Sigmoid colon (tissue), 7 donors: ENCODE results near the gene CHCHD4. TPM values are rescaled to one million over a fixed set of nuclear protein-coding genes. Genes with fewer than 3 reads are reported as not detected.

Experiments used
- DNase-seq: peaks from one replicate; pipeline ENCODE4 v3.0.0-alpha.2; 2019
- H3K27ac ChIP-seq, 4 donors: fragments of 200-600 bp; sonication (generic); one replicate each; pipeline ENCODE4 v1.5.1; 2016 to 2019; ENCODE audit warnings: mild to moderate bottlenecking in 1 of 4
- H3K27me3 ChIP-seq, 3 donors: fragments of 200-600 bp; sonication (generic); one replicate each; pipeline ENCODE4 v1.5.1; 2019; ENCODE audit warnings: mild to moderate bottlenecking in 1 of 3
- H3K36me3 ChIP-seq, 4 donors: fragments of 200-600 bp; sonication (generic); one replicate each; pipeline ENCODE4 v1.5.1; 2016 to 2019
- H3K4me1 ChIP-seq, 4 donors: fragments of 200-600 bp; sonication (generic); one replicate each; pipeline ENCODE4 v1.5.1; 2017 to 2019
- H3K4me3 ChIP-seq, 4 donors: fragments of 200-600 bp; sonication (generic); one replicate each; pipeline ENCODE4 v1.5.1; 2017 to 2019; ENCODE audit warnings: mild to moderate bottlenecking in 2 of 4, moderate library complexity in 1 of 4
- H3K9me3 ChIP-seq, 4 donors: fragments of 200-600 bp in 3 of 4; sonication (generic) in 3 of 4; one replicate each; pipeline versions ENCODE4 v1.5.1 to v1.6.1; 2013 to 2019
- EP300 ChIP-seq, 4 donors: sonication (generic); formaldehyde crosslinking; IDR thresholded peaks; one replicate each; pipeline ENCODE4 v1.6.1; 2017; ENCODE audit warnings: antibody characterized with exemption in 4 of 4
- POLR2A ChIP-seq, 2 donors: fragments of 450-650 bp; IDR thresholded peaks; one replicate each; pipeline ENCODE4 v1.6.1; 2016; ENCODE audit warnings: antibody characterized with exemption in 2 of 2, mild to moderate bottlenecking in 2 of 2, moderate library complexity in 2 of 2
- POLR2AphosphoS5 ChIP-seq, 4 donors: sonication (generic); formaldehyde crosslinking; IDR thresholded peaks; one replicate each; pipeline ENCODE4 v1.6.1; 2017; ENCODE audit warnings: antibody characterized with exemption in 4 of 4
- WGBS, 2 donors: extraction: QIAGEN DNeasy Blood & Tissue Kit; methylation state at CpG; one replicate each; pipeline ENCODE4 v1.1.7; 2013; 5-methylcytosine and 5-hydroxymethylcytosine counted together
- intact Hi-C: fragments of 100-400 bp; cut with DNase I; formaldehyde crosslinking; loops from one replicate; pipeline ENCODE4 v1.15.1; 2023
- polyA plus RNA-seq, 3 donors: library from polyadenylated mRNA; stranded (reverse); fragments of 200-250 nt; gene quantifications; one replicate each; pipeline ENCODE4 v1.2.3, GENCODE V29; 2013
- total RNA-seq, 4 donors: library from RNA; depleted of rRNA; stranded (reverse); fragments of >200 nt; gene quantifications; one replicate each; pipeline ENCODE4 v1.1.0, GENCODE V29; 2016
- TF ChIP-seq, protein P1 (sequence below), 4 experiments: fragments of 450-650 bp in 3 of 4; fragments of 200-600 bp in 1 of 4; IDR thresholded peaks; one replicate each; pipeline ENCODE4 v1.5.1; 2016 to 2019; ENCODE audit warnings: antibody characterized with exemption in 4 of 4, mild to moderate bottlenecking in 3 of 4, moderate library complexity in 2 of 4
- donor health status: healthy with polysubstance abuse.
- donor health status: Bipolar disorder and iron deficiency.
- donor health status: healthy.

Gene CHCHD4
- total and polyA plus RNA-seq, 7 donors, result 13.0 to 33.8 (median 20.9) TPM

DNA sequence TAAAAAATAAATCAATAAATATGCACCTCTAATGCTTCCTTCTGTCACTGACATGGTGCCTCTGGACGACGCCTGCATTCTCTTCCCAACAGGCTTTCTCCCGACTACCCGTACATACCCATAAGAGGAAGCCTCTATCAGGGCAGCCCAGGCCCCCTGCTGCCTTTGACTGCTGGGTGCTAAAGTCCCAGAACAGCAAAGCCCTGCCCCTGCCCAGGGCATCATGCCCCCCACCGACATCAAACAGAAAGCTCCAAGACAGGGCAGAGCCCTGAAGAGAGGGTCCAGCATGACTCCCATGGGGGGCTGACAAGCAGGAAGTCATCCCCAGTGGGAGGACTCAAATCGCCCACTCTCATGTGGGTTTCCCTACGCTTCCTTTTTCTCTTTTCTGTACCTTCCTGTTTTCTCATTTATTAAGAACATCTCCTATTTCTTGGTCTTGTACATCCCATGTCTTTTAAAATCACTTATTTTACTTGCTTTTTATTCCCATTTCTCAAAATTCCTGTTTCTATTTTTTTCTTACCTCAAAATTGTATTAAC is 30.3 kb upstream of the CHCHD4 start:
- no peaks in the 10 kb centered on the region for H3K4me1 ChIP-seq
- H3K36me3 ChIP-seq, result peaks cover 16 to 96% (median 45%) of the 10 kb centered on the region in 4 donors
- no peak overlapping the region for H3K4me3 ChIP-seq
- TF ChIP-seq EP300 (IDR thresholded peaks at IDR 0.05) (no peak), POLR2AphosphoS5 (IDR thresholded peaks at IDR 0.05) (no peak), POLR2A (IDR thresholded peaks at IDR 0.05) (no peak)
- TF ChIP-seq, protein P1, sequence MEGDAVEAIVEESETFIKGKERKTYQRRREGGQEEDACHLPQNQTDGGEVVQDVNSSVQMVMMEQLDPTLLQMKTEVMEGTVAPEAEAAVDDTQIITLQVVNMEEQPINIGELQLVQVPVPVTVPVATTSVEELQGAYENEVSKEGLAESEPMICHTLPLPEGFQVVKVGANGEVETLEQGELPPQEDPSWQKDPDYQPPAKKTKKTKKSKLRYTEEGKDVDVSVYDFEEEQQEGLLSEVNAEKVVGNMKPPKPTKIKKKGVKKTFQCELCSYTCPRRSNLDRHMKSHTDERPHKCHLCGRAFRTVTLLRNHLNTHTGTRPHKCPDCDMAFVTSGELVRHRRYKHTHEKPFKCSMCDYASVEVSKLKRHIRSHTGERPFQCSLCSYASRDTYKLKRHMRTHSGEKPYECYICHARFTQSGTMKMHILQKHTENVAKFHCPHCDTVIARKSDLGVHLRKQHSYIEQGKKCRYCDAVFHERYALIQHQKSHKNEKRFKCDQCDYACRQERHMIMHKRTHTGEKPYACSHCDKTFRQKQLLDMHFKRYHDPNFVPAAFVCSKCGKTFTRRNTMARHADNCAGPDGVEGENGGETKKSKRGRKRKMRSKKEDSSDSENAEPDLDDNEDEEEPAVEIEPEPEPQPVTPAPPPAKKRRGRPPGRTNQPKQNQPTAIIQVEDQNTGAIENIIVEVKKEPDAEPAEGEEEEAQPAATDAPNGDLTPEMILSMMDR (IDR thresholded peaks at IDR 0.05), result no peak
- H3K27me3 ChIP-seq, result no peaks in the 10 kb centered on the region
- 85 to 91% methylated on average over 7 of the region's 7 CpGs for WGBS, 2 donors
- intact Hi-C loops, result no loop called here
- no peak for DNase-seq
- no peaks in the 10 kb centered on the region for H3K9me3 ChIP-seq
- no peak overlapping the region for H3K27ac ChIP-seq

DNA sequence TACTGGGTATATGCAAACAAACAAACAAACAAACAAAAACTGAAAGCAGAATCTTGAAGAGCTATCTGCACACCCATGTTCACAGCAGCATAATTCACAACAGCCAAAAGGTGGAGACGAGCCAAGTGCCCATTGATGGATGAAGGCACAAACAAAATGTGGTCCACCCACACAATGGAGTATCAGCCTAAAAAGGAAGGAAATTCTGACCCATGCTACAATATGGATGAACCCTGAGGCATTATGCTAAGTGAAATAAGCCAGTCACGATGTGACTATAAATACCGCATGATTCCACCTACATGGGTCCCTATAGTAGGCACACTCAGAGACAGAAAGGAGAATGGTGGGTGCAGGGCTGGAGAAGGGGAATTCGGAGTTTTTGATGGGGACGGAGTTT is 29.6 kb upstream of the CHCHD4 start:
- Histone ChIP-seq H3K27ac (no peak overlapping the region), H3K36me3 (peaks cover 11 to 96% (median 41%) of the 10 kb centered on the region in 4 donors), H3K4me1 (no peaks in the 10 kb centered on the region), H3K27me3 (no peaks in the 10 kb centered on the region), H3K9me3 (no peaks in the 10 kb centered on the region), H3K4me3 (no peak overlapping the region)
- 95 to 97% methylated on average over 5 of the region's 5 CpGs for WGBS, 2 donors
- no peak for TF ChIP-seq POLR2AphosphoS5 (IDR thresholded peaks at IDR 0.05)
- no peak for TF ChIP-seq EP300 (IDR thresholded peaks at IDR 0.05)
- TF ChIP-seq, protein P1 (IDR thresholded peaks at IDR 0.05), result no peak
- no peak for TF ChIP-seq POLR2A (IDR thresholded peaks at IDR 0.05)
- intact Hi-C loops, result no loop called here
- no peak for DNase-seq

DNA sequence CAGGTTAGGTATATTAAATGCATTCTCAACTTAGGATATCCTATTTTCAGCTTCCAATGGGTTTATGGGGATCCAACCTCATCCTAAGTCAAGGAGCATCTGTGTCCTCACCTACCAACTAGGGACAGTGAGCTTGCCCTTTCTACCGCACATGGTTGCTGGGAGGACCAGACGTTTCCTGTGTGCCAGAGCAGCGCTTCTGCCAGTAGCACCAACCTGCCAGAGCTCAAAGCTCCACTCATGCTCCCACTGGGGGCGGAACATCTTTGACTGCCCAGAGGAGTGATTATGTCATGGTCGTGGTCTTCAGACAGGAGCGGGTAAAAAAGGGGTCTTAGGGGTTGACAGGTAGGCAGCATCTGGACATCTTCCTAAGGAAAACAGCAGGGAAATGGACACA is 29.0 kb upstream of the CHCHD4 start:
- intact Hi-C loops, result no loop called here

DNA sequence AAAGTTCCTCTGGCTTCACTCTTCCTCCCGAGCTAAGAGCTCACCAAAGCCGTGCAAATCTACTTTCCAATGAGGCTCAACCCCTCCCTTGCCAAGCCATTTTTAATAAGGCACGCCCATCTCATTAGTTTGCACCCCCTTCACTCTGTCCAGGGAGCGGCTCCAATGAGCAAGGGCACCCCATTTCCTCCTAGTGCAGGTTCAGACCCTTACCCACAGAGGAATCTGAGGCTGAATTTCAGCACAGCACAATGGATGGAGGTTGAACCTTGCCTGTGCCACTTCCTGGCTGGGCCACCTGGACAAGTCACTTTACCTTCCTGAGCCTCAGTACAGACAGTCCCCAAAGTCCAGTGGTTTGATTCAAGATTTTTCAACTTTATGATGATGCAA is 28.3 kb upstream of the CHCHD4 start:
- H3K36me3 ChIP-seq, result peaks cover 4 to 96% (median 29%) of the 10 kb centered on the region in 4 donors
- TF ChIP-seq POLR2AphosphoS5 (IDR thresholded peaks at IDR 0.05) (no peak), EP300 (IDR thresholded peaks at IDR 0.05) (no peak), POLR2A (IDR thresholded peaks at IDR 0.05) (no peak)
- TF ChIP-seq, protein P1 (IDR thresholded peaks at IDR 0.05), result no peak
- H3K9me3 ChIP-seq, result no peaks in the 10 kb centered on the region
- no peaks in the 10 kb centered on the region for H3K27me3 ChIP-seq
- intact Hi-C loops, result no loop called here
- no peak overlapping the region for H3K27ac ChIP-seq
- DNase-seq, result no peak
- no peaks in the 10 kb centered on the region for H3K4me1 ChIP-seq
- H3K4me3 ChIP-seq, result no peak overlapping the region
- 82 to 89% methylated on average over 4 of the region's 4 CpGs for WGBS, 2 donors

More for the DNA sequence above, 29.0 kb upstream of the CHCHD4 start:
- Histone ChIP-seq H3K27me3 (no peaks in the 10 kb centered on the region), H3K27ac (no peak overlapping the region), H3K4me3 (no peak overlapping the region), H3K4me1 (no peaks in the 10 kb centered on the region), H3K9me3 (no peaks in the 10 kb centered on the region), H3K36me3 (peaks cover 8 to 96% (median 34%) of the 10 kb centered on the region in 4 donors)
- WGBS, 2 donors, result 96% methylated on average over 6 of the region's 6 CpGs
- TF ChIP-seq, protein P1 (IDR thresholded peaks at IDR 0.05), result no peak
- TF ChIP-seq EP300 (IDR thresholded peaks at IDR 0.05) (no peak), POLR2AphosphoS5 (IDR thresholded peaks at IDR 0.05) (no peak), POLR2A (IDR thresholded peaks at IDR 0.05) (no peak)
- DNase-seq, result no peak
